ENCODE measurements around the gene CLEC16A.

CLEC16A gene

DNA sequence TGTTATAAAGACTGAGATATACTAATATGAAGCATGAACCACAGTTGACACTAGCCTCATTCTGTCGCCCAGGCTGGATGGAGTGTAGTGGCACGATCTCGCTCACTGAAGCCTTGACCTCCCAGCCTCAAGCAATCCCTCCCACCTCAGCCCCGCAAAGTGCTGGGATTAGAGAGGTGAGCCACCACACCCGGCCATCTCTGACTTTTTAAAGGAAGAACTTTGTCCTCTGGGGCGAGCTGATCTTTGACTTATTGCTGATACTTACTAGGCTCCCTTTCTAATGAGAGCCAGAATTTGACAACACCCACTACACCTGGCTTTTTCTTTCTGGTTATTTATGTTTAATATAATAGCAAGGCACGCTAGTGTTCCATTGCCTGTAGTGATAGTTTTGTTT lies 57.2 kb downstream of the CLEC16A start:
- TF ChIP-seq, protein P1, sequence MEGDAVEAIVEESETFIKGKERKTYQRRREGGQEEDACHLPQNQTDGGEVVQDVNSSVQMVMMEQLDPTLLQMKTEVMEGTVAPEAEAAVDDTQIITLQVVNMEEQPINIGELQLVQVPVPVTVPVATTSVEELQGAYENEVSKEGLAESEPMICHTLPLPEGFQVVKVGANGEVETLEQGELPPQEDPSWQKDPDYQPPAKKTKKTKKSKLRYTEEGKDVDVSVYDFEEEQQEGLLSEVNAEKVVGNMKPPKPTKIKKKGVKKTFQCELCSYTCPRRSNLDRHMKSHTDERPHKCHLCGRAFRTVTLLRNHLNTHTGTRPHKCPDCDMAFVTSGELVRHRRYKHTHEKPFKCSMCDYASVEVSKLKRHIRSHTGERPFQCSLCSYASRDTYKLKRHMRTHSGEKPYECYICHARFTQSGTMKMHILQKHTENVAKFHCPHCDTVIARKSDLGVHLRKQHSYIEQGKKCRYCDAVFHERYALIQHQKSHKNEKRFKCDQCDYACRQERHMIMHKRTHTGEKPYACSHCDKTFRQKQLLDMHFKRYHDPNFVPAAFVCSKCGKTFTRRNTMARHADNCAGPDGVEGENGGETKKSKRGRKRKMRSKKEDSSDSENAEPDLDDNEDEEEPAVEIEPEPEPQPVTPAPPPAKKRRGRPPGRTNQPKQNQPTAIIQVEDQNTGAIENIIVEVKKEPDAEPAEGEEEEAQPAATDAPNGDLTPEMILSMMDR (IDR thresholded peaks at IDR 0.05; ENCODE audit: low read depth, low read length, missing control alignments): no peak
- no peak for DNase-seq (ENCODE audit: low read depth)
- no peak overlapping the region for H3K4me3 ChIP-seq (ENCODE audit: low read depth, low read length)

DNA sequence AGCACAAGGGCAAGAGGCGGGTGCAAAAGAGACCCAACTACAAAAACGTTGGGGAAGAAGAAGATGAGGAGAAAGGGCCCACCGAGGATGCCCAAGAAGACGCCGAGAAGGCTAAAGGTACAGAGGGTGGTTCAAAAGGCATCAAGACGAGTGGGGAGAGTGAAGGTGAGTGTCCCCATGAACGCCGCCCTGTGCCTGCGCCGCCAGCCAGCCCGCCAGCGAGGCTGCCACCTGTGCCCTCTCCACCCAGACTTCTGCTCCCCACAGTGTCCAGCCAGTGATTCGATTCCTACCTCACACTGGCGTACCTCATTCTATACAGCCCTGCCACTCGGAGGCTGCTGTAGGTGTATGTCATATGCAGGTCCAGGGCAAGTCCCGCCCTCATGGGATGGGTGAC lies 58.8 kb downstream of the CLEC16A start:
- no peak overlapping the region for H3K4me3 ChIP-seq (ENCODE audit: low read depth, low read length)
- no peak for DNase-seq (ENCODE audit: low read depth)
- TF ChIP-seq, protein P1 (IDR thresholded peaks at IDR 0.05; ENCODE audit: low read depth, low read length, missing control alignments): no peak

DNA sequence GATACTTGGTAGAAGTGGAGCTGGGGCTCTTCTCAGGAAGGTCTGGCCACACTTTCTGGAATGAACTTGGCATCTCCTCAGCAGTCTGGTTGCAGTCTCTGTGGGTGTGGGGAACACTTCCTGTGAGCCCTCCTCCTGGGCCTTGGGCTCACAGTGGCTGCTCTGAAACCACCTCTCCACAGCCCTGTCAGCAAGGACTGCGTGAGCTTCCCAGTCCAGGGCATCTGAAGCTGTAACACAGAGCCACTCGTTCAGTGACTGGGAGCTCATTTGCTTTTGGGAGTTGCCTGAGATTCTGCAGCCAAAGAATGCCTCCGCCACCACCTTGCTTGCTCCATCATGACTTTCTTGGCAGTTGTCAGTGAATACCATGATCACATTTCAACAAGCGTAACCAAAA lies 60.0 kb downstream of the CLEC16A start:
- TF ChIP-seq, protein P1 (IDR thresholded peaks at IDR 0.05; ENCODE audit: low read depth, low read length, missing control alignments): no peak
- no peak overlapping the region for H3K4me3 ChIP-seq (ENCODE audit: low read depth, low read length)
- DNase-seq (ENCODE audit: low read depth): no peak

DNA sequence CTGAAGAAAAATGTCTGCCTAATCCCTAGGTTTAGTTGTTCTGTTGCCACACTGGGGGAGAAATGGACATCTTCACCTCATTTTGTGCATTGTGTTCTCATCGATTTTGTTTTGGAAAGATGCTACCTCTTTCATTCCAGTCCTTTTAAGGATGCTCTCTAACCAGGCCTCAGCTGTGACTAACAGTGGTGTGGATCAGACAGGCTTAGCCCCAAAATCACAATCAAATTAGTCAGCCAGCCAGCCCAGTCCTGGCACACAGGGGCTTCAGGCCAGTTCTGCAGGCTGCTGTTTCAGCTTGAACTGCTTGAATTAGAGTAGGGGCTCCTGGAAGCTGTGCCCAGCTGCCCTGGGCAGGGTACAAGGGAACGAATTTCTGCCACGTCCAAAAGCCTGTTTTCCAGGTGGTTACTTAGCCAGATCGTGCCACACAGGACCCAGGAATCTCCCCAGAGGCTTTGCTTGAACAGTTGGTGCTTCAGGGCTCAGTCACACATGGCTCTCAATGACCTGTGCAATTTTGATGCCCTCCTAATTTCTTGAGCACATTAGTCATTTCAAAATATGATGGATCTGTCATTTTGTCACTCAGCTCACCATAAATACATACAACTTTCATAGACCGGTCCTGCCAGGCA lies 60.7 kb downstream of the CLEC16A start:
- TF ChIP-seq, protein P1 (IDR thresholded peaks at IDR 0.05; ENCODE audit: low read depth, low read length, missing control alignments): no peak
- no peak overlapping the region for H3K4me3 ChIP-seq (ENCODE audit: low read depth, low read length)
- DNase-seq (ENCODE audit: low read depth): no peak

DNA sequence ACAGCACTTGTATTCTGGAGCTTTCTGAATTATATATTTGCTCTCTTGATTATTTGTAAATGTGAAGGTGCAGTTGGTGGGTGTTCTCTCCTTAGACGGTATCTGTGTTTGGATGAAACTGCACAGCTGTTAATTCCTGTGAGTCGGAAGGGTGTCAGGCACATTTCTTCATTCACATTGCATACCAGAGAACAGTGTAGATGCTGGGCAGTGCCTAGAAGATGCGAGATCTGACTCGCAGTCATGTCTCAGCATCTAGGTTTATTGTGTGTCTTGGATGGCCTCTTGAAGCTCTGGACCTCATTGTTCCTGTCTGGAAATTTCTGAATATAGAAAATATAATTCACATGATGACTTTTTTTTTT lies 61.2 kb downstream of the CLEC16A start:
- TF ChIP-seq, protein P1 (IDR thresholded peaks at IDR 0.05; ENCODE audit: low read depth, low read length, missing control alignments): no peak
- no peak for DNase-seq (ENCODE audit: low read depth)
- no peak overlapping the region for H3K4me3 ChIP-seq (ENCODE audit: low read depth, low read length)

DNA sequence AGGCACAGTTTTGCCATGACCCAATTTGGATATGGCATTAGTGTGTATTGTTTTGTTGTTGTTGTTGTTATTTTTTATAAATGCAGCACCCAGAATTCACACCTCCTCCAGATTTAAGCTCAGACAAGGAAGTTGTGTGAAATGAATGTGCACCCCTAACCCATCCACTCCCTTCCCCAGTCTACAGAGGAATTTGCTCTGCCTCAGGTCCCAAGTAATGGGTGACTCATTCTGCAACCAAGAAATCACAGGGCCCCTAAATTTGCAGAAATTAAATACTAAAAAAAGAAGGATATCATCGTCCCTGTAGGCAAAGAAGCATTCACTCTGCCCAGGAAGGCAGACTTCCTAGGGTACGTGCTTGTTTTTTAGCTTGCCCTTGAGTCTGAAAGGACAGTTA lies 62.3 kb downstream of the CLEC16A start:
- DNase-seq (ENCODE audit: low read depth): no peak
- TF ChIP-seq, protein P1 (IDR thresholded peaks at IDR 0.05; ENCODE audit: low read depth, low read length, missing control alignments): no peak
- H3K4me3 ChIP-seq (ENCODE audit: low read depth, low read length): no peak overlapping the region

DNA sequence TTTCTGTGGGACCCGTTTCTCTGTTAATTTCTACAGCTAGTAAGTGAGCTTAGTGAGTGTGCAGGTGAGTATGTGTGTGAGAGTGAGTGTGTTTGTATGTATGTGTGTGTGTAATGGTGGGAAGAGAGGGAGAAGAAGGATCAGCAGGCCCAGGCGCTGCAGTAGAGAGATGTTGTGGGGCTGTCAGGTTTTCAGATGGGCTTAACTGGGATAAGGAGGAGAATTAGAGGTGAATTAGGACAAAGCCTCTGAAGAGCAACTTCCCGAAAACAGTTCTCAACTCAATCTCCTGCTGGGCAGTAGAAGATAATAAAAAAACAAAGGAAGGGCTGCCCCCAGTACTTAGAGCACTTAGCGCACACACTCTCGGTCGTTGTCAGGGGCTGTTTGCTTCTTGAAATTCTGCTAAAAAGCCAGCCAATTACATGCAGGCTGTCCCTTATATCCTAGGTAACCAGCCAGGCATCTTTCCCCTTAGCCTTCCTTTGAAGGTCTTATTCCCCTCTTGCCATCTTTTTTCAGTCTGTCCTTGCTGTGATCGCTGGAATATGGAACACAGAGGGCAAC lies 63.4 kb downstream of the CLEC16A start:
- DNase-seq (ENCODE audit: low read depth): no peak
- H3K4me3 ChIP-seq (ENCODE audit: low read depth, low read length): no peak overlapping the region
- TF ChIP-seq, protein P1 (IDR thresholded peaks at IDR 0.05; ENCODE audit: low read depth, low read length, missing control alignments): no peak
